ENCODE results near the gene TOE1.
"Not testable (repeated sequence)": the region's sequence is repeated elsewhere in the genome, so short reads cannot be mapped to it uniquely, and the experiment has no call there.

TOE1 gene

GRCh38 chr1:45339789-45340558 lies at the start of gene TOE1, which contains the start of gene MUTYH:
TSS of gene TOE1 (plus strand) at chr1:45340170. CDS start at chr1:45340253, 83 bp downstream.
TSS of gene MUTYH (minus strand) at chr1:45340440. CDS start at chr1:45334505, 5,935 bp downstream.
- peak; percentile 90 for DNase-seq
- in situ Hi-C loops (cut with HindIII; ENCODE audit: low pct_ligation_motif_present, low pct_unique_long_range_greater_than_20kb, low sequenced_read_pairs), result no loop called here

- in situ Hi-C loops (cut with HindIII; ENCODE audit: low pct_ligation_motif_present, low pct_unique_long_range_greater_than_20kb, low sequenced_read_pairs); DNase-seq: not testable (repeated sequence)
Observed at GRCh38 chr1:45291002-45291401, 49.0 kb upstream of the TOE1 start.

- in situ Hi-C loops (cut with HindIII; ENCODE audit: low pct_ligation_motif_present, low pct_unique_long_range_greater_than_20kb, low sequenced_read_pairs), result no loop called here
- DNase-seq, result no peak
Observed at GRCh38 chr1:45291716-45292115, 48.3 kb upstream of the TOE1 start.

GRCh38 chr1:45297666-45298356 lies 42.2 kb upstream of the TOE1 start:
- DNase-seq, result no peak
- in situ Hi-C loops (cut with HindIII; ENCODE audit: low pct_ligation_motif_present, low pct_unique_long_range_greater_than_20kb, low sequenced_read_pairs), result no loop called here

- no peak for DNase-seq
- in situ Hi-C loops (cut with HindIII; ENCODE audit: low pct_ligation_motif_present, low pct_unique_long_range_greater_than_20kb, low sequenced_read_pairs), result no loop called here
Observed at GRCh38 chr1:45299296-45299695, 40.7 kb upstream of the TOE1 start.

GRCh38 chr1:45299981-45300668 lies 39.8 kb upstream of the TOE1 start:
- in situ Hi-C loops (cut with HindIII; ENCODE audit: low pct_ligation_motif_present, low pct_unique_long_range_greater_than_20kb, low sequenced_read_pairs), result no loop called here
- DNase-seq, result peak; percentile 54

- in situ Hi-C loops (cut with HindIII; ENCODE audit: low pct_ligation_motif_present, low pct_unique_long_range_greater_than_20kb, low sequenced_read_pairs), result no loop called here
- DNase-seq, result no peak
Observed at GRCh38 chr1:45300669-45300997, 39.3 kb upstream of the TOE1 start.

- in situ Hi-C loops (cut with HindIII; ENCODE audit: low pct_ligation_motif_present, low pct_unique_long_range_greater_than_20kb, low sequenced_read_pairs), result no loop called here
- DNase-seq, result no peak
Observed at GRCh38 chr1:45302505-45303150, 37.3 kb upstream of the TOE1 start.

- DNase-seq, result peak; percentile 95
- in situ Hi-C loops (cut with HindIII; ENCODE audit: low pct_ligation_motif_present, low pct_unique_long_range_greater_than_20kb, low sequenced_read_pairs), result no loop called here
Observed at GRCh38 chr1:45303520-45304310, 36.3 kb upstream of the TOE1 start.

- in situ Hi-C loops (cut with HindIII; ENCODE audit: low pct_ligation_motif_present, low pct_unique_long_range_greater_than_20kb, low sequenced_read_pairs), result no loop called here
- no peak for DNase-seq
Observed at GRCh38 chr1:45304311-45305081, 35.5 kb upstream of the TOE1 start.

- DNase-seq, result no peak
- in situ Hi-C loops (cut with HindIII; ENCODE audit: low pct_ligation_motif_present, low pct_unique_long_range_greater_than_20kb, low sequenced_read_pairs), result no loop called here
Observed at GRCh38 chr1:45305231-45305630, 34.7 kb upstream of the TOE1 start.

GRCh38 chr1:45306319-45306718 lies 33.7 kb upstream of the TOE1 start:
- DNase-seq, result no peak
- in situ Hi-C loops (cut with HindIII; ENCODE audit: low pct_ligation_motif_present, low pct_unique_long_range_greater_than_20kb, low sequenced_read_pairs), result no loop called here

- in situ Hi-C loops (cut with HindIII; ENCODE audit: low pct_ligation_motif_present, low pct_unique_long_range_greater_than_20kb, low sequenced_read_pairs), result no loop called here
- DNase-seq, result no peak
Observed at GRCh38 chr1:45306905-45307304, 33.1 kb upstream of the TOE1 start.

GRCh38 chr1:45314266-45314665 lies 25.7 kb upstream of the TOE1 start:
- in situ Hi-C loops (cut with HindIII; ENCODE audit: low pct_ligation_motif_present, low pct_unique_long_range_greater_than_20kb, low sequenced_read_pairs), result no loop called here

GRCh38 chr1:45317166-45317565 lies 22.8 kb upstream of the TOE1 start:
- no peak for DNase-seq
- in situ Hi-C loops (cut with HindIII; ENCODE audit: low pct_ligation_motif_present, low pct_unique_long_range_greater_than_20kb, low sequenced_read_pairs), result no loop called here

More at GRCh38 chr1:45314266-45314665, 25.7 kb upstream of the TOE1 start:
- DNase-seq, result no peak

GRCh38 chr1:45319761-45320160 lies 20.2 kb upstream of the TOE1 start:
- no peak for DNase-seq
- in situ Hi-C loops (cut with HindIII; ENCODE audit: low pct_ligation_motif_present, low pct_unique_long_range_greater_than_20kb, low sequenced_read_pairs), result no loop called here

- in situ Hi-C loops (cut with HindIII; ENCODE audit: low pct_ligation_motif_present, low pct_unique_long_range_greater_than_20kb, low sequenced_read_pairs), result no loop called here
- DNase-seq, result no peak
Observed at GRCh38 chr1:45321444-45321843, 18.5 kb upstream of the TOE1 start.
